ENCODE measurements around the gene KIF5C.

The KIF5C gene

GRCh38 chr2:148998165-148998830 lies 123.3 kb downstream of the KIF5C start:
- no peak for FAIRE-seq

DNA sequence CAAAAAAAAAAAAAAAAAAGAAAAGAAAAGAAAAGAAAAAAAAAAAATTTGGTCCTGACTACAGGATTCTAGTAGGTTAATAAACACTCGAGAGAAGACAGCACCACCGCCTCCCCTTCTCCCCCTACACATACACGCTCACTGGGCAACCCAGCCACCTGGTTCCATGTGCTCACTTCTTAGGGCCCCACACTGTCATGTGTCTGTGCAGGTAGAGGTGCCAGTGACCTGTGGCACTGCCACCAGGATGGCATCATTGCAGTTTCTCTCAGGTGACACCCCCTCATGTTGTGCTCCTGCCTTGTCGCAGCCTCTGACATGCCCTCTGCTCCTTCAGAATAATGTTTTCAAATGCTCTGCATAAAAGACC lies 123.8 kb downstream of the KIF5C start:
- FAIRE-seq: no peak

GRCh38 chr2:148999451-148999921 lies 124.5 kb downstream of the KIF5C start:
- FAIRE-seq: no peak

DNA sequence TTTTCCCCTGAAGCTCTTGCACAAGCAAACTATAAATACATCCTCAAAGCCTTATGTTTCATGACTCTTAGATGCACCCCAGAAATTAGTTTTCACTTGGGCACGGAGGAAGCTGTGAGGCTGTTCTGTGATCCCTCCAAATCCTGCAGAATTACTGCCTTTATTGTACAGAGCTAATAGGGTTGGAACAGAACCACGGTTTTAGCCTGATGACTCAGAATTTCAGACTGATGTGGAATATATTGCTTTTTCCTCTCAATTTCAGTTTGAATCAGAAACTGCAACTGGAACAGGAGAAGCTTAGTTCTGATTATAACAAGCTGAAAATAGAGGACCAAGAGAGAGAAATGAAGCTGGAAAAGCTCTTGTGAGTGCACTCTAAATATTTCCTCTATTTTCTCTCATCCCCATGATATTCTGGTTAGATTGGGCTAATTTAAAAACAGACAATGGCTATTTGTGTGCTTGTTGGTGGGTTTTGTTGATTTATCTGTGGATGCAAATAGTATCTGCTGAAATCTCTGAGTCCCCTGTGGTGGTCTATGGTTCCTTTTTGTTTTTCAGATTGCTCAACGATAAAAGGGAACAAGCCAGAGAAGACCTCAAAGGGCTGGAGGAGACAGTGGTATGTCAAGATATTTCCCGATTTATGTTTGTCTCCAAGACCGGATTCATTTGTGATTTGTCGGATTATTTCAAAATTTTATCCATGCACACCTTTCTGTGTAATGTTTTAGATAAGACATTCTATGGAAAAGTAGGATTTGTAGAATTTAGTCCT lies 125.3 kb downstream of the KIF5C start:
- peak; percentile 58 for FAIRE-seq

GRCh38 chr2:149001496-149001895 lies 126.5 kb downstream of the KIF5C start:
- no peak for FAIRE-seq

GRCh38 chr2:149002378-149002890 lies 127.4 kb downstream of the KIF5C start:
- FAIRE-seq: no peak

DNA sequence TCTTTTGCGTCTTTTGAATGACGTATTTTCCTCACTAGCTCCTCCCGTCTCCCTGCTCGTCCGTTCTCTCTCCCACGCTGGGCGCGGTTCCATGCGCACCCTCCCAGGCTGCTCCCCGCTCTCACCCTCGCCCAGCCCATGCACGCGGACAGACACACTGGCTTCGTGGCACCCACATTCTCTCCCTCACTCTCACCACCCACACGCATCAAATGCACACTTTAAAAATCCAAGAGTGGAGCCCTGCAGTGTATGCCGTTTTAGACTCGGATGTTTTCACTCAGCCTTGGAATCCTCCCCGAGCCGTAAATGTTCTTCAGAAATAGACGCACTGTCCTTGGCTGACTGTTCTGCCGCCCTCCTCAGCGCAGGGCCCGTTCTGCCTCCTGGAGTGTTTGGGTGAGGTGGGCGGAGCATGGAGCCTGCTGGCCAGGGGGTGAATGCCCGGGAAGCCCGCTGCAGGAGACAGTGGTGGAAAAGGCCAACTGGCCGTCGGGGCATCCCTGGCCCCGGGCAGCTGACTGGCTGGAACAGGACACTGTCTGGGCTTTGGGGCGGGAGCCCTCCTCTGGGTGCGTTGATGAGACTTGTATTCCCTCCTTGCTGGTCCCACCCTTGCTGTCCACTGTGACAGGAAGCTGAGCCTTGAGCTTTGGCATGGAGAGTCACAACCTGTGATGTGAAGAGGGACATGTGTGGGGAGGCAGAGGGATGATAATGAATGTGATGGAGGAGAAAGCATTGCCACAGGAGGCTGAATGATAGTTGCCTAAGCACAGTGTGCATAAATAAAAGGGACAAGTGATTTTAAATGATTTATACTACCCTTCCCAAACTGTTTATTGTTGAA lies 128.1 kb downstream of the KIF5C start:
- FAIRE-seq: no peak

DNA sequence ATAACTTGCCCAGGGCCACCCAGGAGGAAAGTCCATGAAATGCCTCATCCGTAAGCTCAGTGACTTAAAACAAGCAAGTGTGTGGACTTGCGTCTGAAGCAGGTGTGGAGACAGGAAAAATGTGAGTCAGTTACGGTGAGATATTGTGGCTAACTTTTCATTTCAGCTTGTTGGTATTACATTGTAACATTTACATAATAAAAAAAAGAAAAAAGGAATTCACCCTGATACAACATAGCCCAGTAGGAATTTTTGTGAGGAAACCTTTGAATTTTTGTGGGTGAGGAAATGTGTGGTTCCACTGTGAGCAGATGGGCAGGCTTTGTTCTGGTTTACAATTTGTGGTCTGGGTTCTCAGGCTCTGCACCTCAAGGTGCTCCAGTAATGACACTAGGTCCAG lies 129.8 kb downstream of the KIF5C start:
- no peak for FAIRE-seq

GRCh38 chr2:149005471-149006077 lies 130.5 kb downstream of the KIF5C start:
- no peak for FAIRE-seq

GRCh38 chr2:149006883-149007543 lies 132.0 kb downstream of the KIF5C start:
- FAIRE-seq: no peak

DNA sequence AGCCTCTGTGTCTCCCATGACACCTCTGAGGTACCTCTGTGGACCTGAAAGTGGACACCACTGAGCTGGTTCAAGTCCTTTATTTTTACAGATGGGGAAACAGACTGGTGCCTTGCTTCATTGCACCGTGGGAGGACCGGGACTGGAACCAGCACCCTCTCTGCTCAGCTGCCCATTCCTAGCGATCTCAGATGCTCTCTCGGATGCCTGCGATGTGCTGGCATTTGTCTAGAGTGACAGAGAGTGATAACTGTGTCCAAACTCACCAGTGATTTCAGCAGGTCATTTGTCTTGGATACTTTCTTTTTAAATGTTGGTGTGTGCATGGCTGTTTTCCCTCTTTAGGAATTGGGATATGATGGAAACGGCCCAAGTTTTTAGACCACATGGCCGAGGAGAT lies 133.4 kb downstream of the KIF5C start:
- FAIRE-seq: no peak

GRCh38 chr2:149009576-149010461 lies 134.8 kb downstream of the KIF5C start:
- no peak for FAIRE-seq

- FAIRE-seq: no peak
Measured at GRCh38 chr2:149012545-149012944, 137.5 kb downstream of the KIF5C start.

- FAIRE-seq: no peak
Measured at GRCh38 chr2:149015501-149015900, 140.5 kb downstream of the KIF5C start.

- no peak for FAIRE-seq
Measured at GRCh38 chr2:149015926-149016563, 141.0 kb downstream of the KIF5C start.

DNA sequence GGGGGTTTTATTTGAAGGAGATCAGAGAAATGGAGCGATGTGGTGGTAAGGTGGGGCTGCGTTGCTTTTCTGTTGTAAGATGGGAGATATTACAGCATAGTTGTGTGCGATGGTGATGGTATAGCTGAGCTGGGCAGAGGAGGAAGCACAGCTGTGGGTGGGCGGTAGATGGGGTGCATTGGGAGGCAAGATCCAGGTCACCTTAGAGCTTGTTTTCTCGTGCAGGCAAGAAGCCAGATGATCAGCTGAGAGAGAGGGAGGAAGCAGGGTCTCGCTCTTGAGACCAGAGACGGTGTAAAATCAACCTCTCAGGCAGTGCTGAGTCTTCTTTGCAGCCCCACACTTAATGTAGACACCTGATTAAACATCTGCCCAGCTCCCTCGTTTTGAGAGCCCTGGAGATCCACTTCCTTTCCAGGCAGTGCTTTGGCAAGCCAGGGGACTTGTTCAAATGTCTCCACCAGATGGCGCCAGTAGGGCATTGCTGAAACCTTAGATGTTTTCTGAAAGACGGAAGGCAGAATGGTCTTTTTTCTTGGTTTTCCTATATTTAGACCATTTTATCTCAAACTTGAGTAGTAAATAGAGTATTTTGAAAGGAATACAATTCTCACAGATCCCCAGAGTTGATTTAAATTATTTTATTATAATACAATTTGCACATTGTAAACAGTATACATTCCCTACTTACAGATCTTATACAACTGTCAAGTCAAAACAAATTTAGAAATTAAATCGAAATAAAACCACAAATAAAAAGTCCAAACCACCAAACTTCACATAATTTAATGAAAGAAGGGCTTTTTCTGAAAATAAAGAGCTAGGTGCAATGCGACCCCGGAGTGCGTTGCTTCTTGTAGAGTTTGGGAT lies 142.3 kb downstream of the KIF5C start:
- peak; percentile 60 for FAIRE-seq

- FAIRE-seq: no peak
Measured at GRCh38 chr2:149018981-149019380, 144.0 kb downstream of the KIF5C start.

- FAIRE-seq: no peak
Measured at GRCh38 chr2:149019768-149020167, 144.7 kb downstream of the KIF5C start.

DNA sequence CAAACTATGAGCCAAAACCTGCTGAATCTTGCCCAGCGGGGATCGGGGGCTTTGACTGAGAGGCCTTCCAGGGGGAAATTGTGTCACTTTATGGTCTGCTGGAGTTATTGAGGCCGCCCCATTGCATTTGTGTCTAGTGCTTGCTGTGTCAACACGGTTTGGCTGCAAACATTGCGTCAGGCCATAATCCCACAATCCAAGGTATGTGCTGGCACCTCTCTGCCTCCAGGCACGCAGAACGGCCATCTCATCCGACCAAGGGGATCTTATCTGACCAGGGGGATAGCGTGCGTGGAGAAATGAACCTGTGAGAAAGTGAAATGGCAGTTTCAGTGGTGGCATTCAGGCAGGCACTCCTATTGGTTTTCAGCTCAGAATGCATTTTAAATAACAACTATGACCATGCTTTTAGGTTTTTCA lies 145.4 kb downstream of the KIF5C start:
- no peak for FAIRE-seq

DNA sequence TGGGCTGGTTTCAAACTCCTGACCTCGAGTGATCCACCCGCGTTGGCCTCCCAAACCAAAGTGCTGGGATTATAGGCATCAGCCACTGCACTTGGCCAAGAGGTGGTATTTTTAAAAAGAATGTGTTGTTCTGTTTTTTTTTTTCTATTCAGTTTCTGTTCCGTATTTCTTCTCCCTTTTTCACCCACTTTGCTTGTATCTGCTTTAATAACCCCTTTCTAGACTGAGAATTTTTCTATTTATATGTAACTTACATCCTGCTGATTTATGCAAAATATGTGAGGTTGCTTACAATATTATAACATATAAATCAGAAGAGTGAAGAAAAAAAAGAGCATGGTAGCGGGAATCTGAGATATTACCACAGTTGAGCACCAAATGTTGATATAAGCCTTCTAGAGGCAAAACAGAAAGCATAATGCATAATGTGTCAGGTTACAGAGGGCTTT lies 146.3 kb downstream of the KIF5C start:
- FAIRE-seq: no peak
